Ishikawa (cell line): Measurements from ENCODE around the gene AKAP8L.

Experiments
- CEBPB ChIP-seq: IDR thresholded peaks from 2 replicates; pipeline ENCODE4 v1.6.1; 2012
- EP300 ChIP-seq: IDR thresholded peaks from 2 replicates; pipeline ENCODE4 v1.6.1; 2012; ENCODE audit warnings: borderline replicate concordance
- MAX ChIP-seq: IDR thresholded peaks from 2 replicates; pipeline ENCODE4 v1.6.1; 2012
- NFIC ChIP-seq: IDR thresholded peaks from 2 replicates; pipeline ENCODE4 v1.6.1; 2012
- RAD21 ChIP-seq: IDR thresholded peaks from 2 replicates; pipeline ENCODE4 v1.6.1; 2012; ENCODE audit warnings: low read depth
- REST ChIP-seq: IDR thresholded peaks from 2 replicates; pipeline ENCODE4 v1.6.1; 2012; ENCODE audit warnings: low read depth, mild to moderate bottlenecking
- TAF1 ChIP-seq: IDR thresholded peaks from 2 replicates; pipeline ENCODE4 v1.6.1; 2012; ENCODE audit warnings: low read depth, mild to moderate bottlenecking
- YY1 ChIP-seq: IDR thresholded peaks from 2 replicates; pipeline ENCODE4 v1.6.1; 2012; ENCODE audit warnings: low read depth

GRCh38 chr19:15400521-15401396 is 18.0 kb downstream of the AKAP8L start:
- TF ChIP-seq TAF1 (no peak), MAX (no peak), RAD21 (no peak), YY1 (no peak), CEBPB (no peak), EP300 (no peak), NFIC (no peak), REST (no peak)
